H1 (cell line): ENCODE results near the gene ANO6. TPM values are rescaled to one million over a fixed set of nuclear protein-coding genes. Genes with fewer than 3 reads are reported as not detected.

Experiments used
- CTCF ChIA-PET: fragments of 300-600 bp; sonication (Branson Sonifier 250); formaldehyde crosslinking; loops from one replicate; lab custom pipeline; 2021; ENCODE audit not compliant: partially characterized antibody; lab: Charles Lee
- POLR2A ChIA-PET: fragments of 300-600 bp; sonication (Branson Sonifier 250); formaldehyde crosslinking; loops from one replicate; lab custom pipeline; 2021; ENCODE audit warnings: inconsistent platforms; ENCODE audit not compliant: partially characterized antibody; lab: Charles Lee
- DNase-seq, 2 experiments: peaks; one replicate each; pipeline versions ENCODE4 v3.0.0 to v3.0.0-alpha.2; 2010 to 2022; ENCODE audit warnings: low spot score in 2 of 2, low read depth in 1 of 2, mixed read lengths in 1 of 2
- FAIRE-seq: peaks from 2 replicates; lab custom pipeline; 2011; peaks lifted over from hg19 to GRCh38; lab: Jason Lieb, UNC
- H2AFZ ChIP-seq: 2 replicates; pipeline ENCODE4 v1.8.1; 2012; ENCODE audit warnings: low read length, inconsistent platforms
- H2AK5ac ChIP-seq: 2 replicates; pipeline ENCODE4 v1.6.1; 2013; ENCODE audit warnings: low read depth, low read length
- H2BK120ac ChIP-seq: replicated peaks from 2 replicates; pipeline ENCODE3; 2013; ENCODE audit warnings: low read depth, low read length, inconsistent platforms
- H2BK12ac ChIP-seq: 2 replicates; pipeline ENCODE4 v1.6.1; 2013; ENCODE audit warnings: low read depth, low read length
- H2BK15ac ChIP-seq: 2 replicates; pipeline ENCODE4 v1.6.1; 2013; ENCODE audit warnings: low read length
- H2BK20ac ChIP-seq: 2 replicates; pipeline ENCODE4 v1.6.1; 2013; ENCODE audit warnings: low read length
- H2BK5ac ChIP-seq: 2 replicates; pipeline ENCODE4 v1.6.1; 2013; ENCODE audit warnings: low read depth, low read length
- H3K14ac ChIP-seq: 2 replicates; pipeline ENCODE4 v1.6.1; 2013; ENCODE audit warnings: inconsistent platforms; ENCODE audit not compliant: insufficient read length
- H3K18ac ChIP-seq: 2 replicates; pipeline ENCODE4 v1.6.1; 2013; ENCODE audit warnings: low read length; ENCODE audit errors: extremely low read depth
- H3K23ac ChIP-seq: 2 replicates; pipeline ENCODE4 v1.6.1; 2013; ENCODE audit warnings: inconsistent platforms; ENCODE audit not compliant: insufficient read length
- H3K23me2 ChIP-seq: 2 replicates; pipeline ENCODE4 v1.6.1; 2013; ENCODE audit warnings: low read depth, low read length
- H3K27ac ChIP-seq: 2 replicates; pipeline ENCODE4 v1.6.1; 2011; ENCODE audit warnings: low read depth, low read length, inconsistent platforms
- H3K27me3 ChIP-seq, 4 experiments: replicated peaks in 1 of 4; 1 replicate in 1 of 4; 2 replicates in 3 of 4; pipeline versions ENCODE4 v1.6.1 to v1.8.1; 2011 to 2013; ENCODE audit warnings: low read length in 3 of 4, mild to moderate bottlenecking in 3 of 4, inconsistent platforms in 2 of 4, mixed read lengths in 2 of 4, moderate library complexity in 1 of 4; ENCODE audit not compliant: control insufficient read depth in 3 of 4, insufficient read depth in 3 of 4; ENCODE audit errors: extremely low read depth in 1 of 4
- H3K36me3 ChIP-seq, 4 experiments: 2 replicates each; pipeline versions ENCODE4 v1.6.1 to v1.8.1; 2011 to 2013; ENCODE audit warnings: mild to moderate bottlenecking in 4 of 4, low read length in 3 of 4, moderate library complexity in 2 of 4, control low read depth in 1 of 4, inconsistent platforms in 1 of 4; ENCODE audit not compliant: insufficient read depth in 4 of 4, control insufficient read depth in 2 of 4
- H3K4ac ChIP-seq: replicated peaks from 2 replicates; pipeline ENCODE3; 2013; ENCODE audit warnings: low read length, low read depth, mixed read lengths, inconsistent platforms; ENCODE audit not compliant: insufficient read length
- H3K4me1 ChIP-seq, 4 experiments: replicated peaks in 1 of 4; 1 replicate in 1 of 4; 2 replicates in 3 of 4; pipeline versions ENCODE4 v1.6.1 to v1.8.1; 2011 to 2013; ENCODE audit warnings: low read length in 3 of 4, inconsistent platforms in 2 of 4, mixed read lengths in 1 of 4; ENCODE audit not compliant: insufficient read depth in 4 of 4, control insufficient read depth in 3 of 4
- H3K4me2 ChIP-seq, 2 experiments: 2 replicates each; pipeline versions ENCODE4 v1.6.1 to v1.8.1; 2011 to 2013; ENCODE audit warnings: low read depth in 2 of 2, low read length in 2 of 2, control low read depth in 1 of 2, inconsistent platforms in 1 of 2, mild to moderate bottlenecking in 1 of 2; ENCODE audit not compliant: insufficient read depth in 1 of 2
- H3K4me3 ChIP-seq, 4 experiments: fragments of 200-600, 300-600 bp in 1 of 4; sonication (generic), shearing (Covaris generic), sonication (Bioruptor Twin) in 1 of 4; 2 replicates each; pipeline versions ENCODE4 v1.5.1 to v1.8.1; 2011 to 2016; ENCODE audit warnings: low read length in 4 of 4, low read depth in 3 of 4, control low read depth in 2 of 4, inconsistent platforms in 2 of 4, mild to moderate bottlenecking in 2 of 4, mixed read lengths in 1 of 4, moderate library complexity in 1 of 4; ENCODE audit not compliant: insufficient read depth in 2 of 4; ENCODE audit errors: extremely low read depth in 1 of 4
- H3K56ac ChIP-seq: replicated peaks from 2 replicates; pipeline ENCODE3; 2013; ENCODE audit warnings: low read depth, mild to moderate bottlenecking, mixed read lengths, low read length, inconsistent platforms; ENCODE audit not compliant: insufficient read length
- H3K79me1 ChIP-seq: 2 replicates; pipeline ENCODE4 v1.6.1; 2013; ENCODE audit warnings: low read depth, low read length, control low read depth
- H3K79me2 ChIP-seq, 2 experiments: 2 replicates each; pipeline versions ENCODE4 v1.6.1 to v1.8.1; 2012 to 2013; ENCODE audit warnings: low read length in 2 of 2, mild to moderate bottlenecking in 2 of 2, inconsistent platforms in 1 of 2; ENCODE audit not compliant: insufficient read depth in 2 of 2, control insufficient read depth in 1 of 2
- H3K9ac ChIP-seq, 4 experiments: replicated peaks in 1 of 4; 1 replicate in 1 of 4; 2 replicates in 3 of 4; pipeline versions ENCODE4 v1.6.1 to v1.8.1; 2011 to 2013; ENCODE audit warnings: low read depth in 3 of 4, low read length in 3 of 4, control low read depth in 2 of 4, mild to moderate bottlenecking in 2 of 4, moderate library complexity in 2 of 4, inconsistent platforms in 1 of 4; ENCODE audit errors: extremely low read depth in 1 of 4
- H3K9me3 ChIP-seq, 2 experiments: 2 replicates each; pipeline versions ENCODE4 v1.6.1 to v1.8.1; 2012 to 2013; ENCODE audit warnings: mild to moderate bottlenecking in 2 of 2, moderate library complexity in 2 of 2, control low read depth in 1 of 2, inconsistent platforms in 1 of 2, low read depth in 1 of 2, low read length in 1 of 2, mixed read lengths in 1 of 2; ENCODE audit not compliant: insufficient read depth in 2 of 2
- H4K20me1 ChIP-seq, 2 experiments: replicated peaks in 1 of 2; 2 replicates each; pipeline versions ENCODE3 to v1.8.1; 2011 to 2013; ENCODE audit warnings: inconsistent platforms in 2 of 2, low read length in 2 of 2, mild to moderate bottlenecking in 1 of 2; ENCODE audit not compliant: insufficient read depth in 2 of 2, control insufficient read depth in 1 of 2
- H4K5ac ChIP-seq: 2 replicates; pipeline ENCODE4 v1.6.1; 2013; ENCODE audit warnings: low read length, low read depth, mixed read lengths, inconsistent platforms; ENCODE audit not compliant: insufficient read length
- H4K8ac ChIP-seq: 2 replicates; pipeline ENCODE4 v1.8.0; 2013; ENCODE audit warnings: mild to moderate bottlenecking, moderate library complexity, low read length, inconsistent platforms; ENCODE audit not compliant: insufficient read depth; ENCODE audit errors: extremely low read depth
- H4K91ac ChIP-seq: replicated peaks from 2 replicates; pipeline ENCODE3; 2013; ENCODE audit warnings: low read length, mixed read lengths, inconsistent platforms; ENCODE audit not compliant: insufficient read length
- CREB1 ChIP-seq: IDR thresholded peaks from 2 replicates; pipeline ENCODE4 v1.6.1; 2012; ENCODE audit warnings: inconsistent platforms
- GABPA ChIP-seq: IDR thresholded peaks from 2 replicates; pipeline ENCODE4 v1.6.1; 2011; ENCODE audit warnings: mild to moderate bottlenecking, low read length, moderate library complexity, borderline replicate concordance; ENCODE audit not compliant: insufficient read depth
- PHF8 ChIP-seq: fragments of 200-600 bp; sonication (generic); conservative IDR thresholded peaks from 2 replicates; pipeline ENCODE4 v1.7.1; 2012; ENCODE audit warnings: low read depth, mild to moderate bottlenecking, inconsistent platforms, low read length, moderate library complexity
- POLR2A ChIP-seq, 2 experiments: IDR thresholded peaks; 1 replicate in 1 of 2; 2 replicates in 1 of 2; pipeline ENCODE4 v1.6.1; 2011; ENCODE audit warnings: low read depth in 2 of 2, low read length in 2 of 2, mild to moderate bottlenecking in 2 of 2; ENCODE audit errors: control extremely low read depth in 1 of 2
- RFX5 ChIP-seq: IDR thresholded peaks from 2 replicates; pipeline ENCODE4 v1.6.1; 2011; ENCODE audit warnings: low read depth, low read length, improper control_type of control experiment, borderline replicate concordance
- RXRA ChIP-seq: IDR thresholded peaks from 2 replicates; pipeline ENCODE4 v1.6.1; 2011; ENCODE audit warnings: low read depth, mild to moderate bottlenecking, low read length, moderate library complexity; ENCODE audit not compliant: insufficient read depth
- SIN3A ChIP-seq, 2 experiments: IDR thresholded peaks in 1 of 2; conservative IDR thresholded peaks in 1 of 2; 2 replicates each; pipeline ENCODE4 v1.6.1; 2011 to 2012; ENCODE audit warnings: low read length in 2 of 2, improper control_type of control experiment in 1 of 2, low read depth in 1 of 2, mild to moderate bottlenecking in 1 of 2
- SIX5 ChIP-seq: IDR thresholded peaks from 2 replicates; pipeline ENCODE4 v1.6.1; 2011; ENCODE audit warnings: mild to moderate bottlenecking, low read depth, low read length
- SP1 ChIP-seq: IDR thresholded peaks from 2 replicates; pipeline ENCODE4 v1.6.1; 2011; ENCODE audit warnings: low read depth, low read length
- TAF1 ChIP-seq: IDR thresholded peaks from 2 replicates; pipeline ENCODE4 v1.6.1; 2011; ENCODE audit warnings: mild to moderate bottlenecking, low read depth, low read length
- YY1 ChIP-seq: IDR thresholded peaks from 2 replicates; pipeline ENCODE4 v1.6.1; 2011; ENCODE audit warnings: low read depth, mild to moderate bottlenecking, low read length
- ZNF274 ChIP-seq: IDR thresholded peaks from 2 replicates; pipeline ENCODE4 v1.7.0; 2012; ENCODE audit warnings: low read length, borderline replicate concordance; ENCODE audit errors: extremely low read depth
- WGBS, 2 experiments: shearing (Covaris generic) in 1 of 2; methylation state at CpG; one replicate each; pipeline versions ENCODE4 v1.1.6 to v1.1.7; 2013 to 2015; ENCODE audit warnings: low lambda C conversion rate in 2 of 2, mixed read lengths in 2 of 2, inconsistent platforms in 1 of 2, low coverage in 1 of 2, missing lambda C conversion rate in 1 of 2; ENCODE audit not compliant: insufficient replicate concordance in 2 of 2, insufficient coverage in 1 of 2, insufficient read length in 1 of 2; ENCODE audit errors: extremely low coverage in 1 of 2, missing lambda C conversion rate in 1 of 2; 5-methylcytosine and 5-hydroxymethylcytosine counted together
- polyA plus RNA-seq, 7 experiments: library from polyadenylated mRNA; depleted of rRNA in 3 of 7; stranded (reverse) in 5 of 7; unstranded in 2 of 7; fragments of >200 nt in 5 of 7; fragments of 200-250 nt in 2 of 7; gene quantifications; 1 replicate in 5 of 7; 2 replicates in 1 of 7; 4 replicates in 1 of 7; pipeline versions ENCODE4 v1.2.1 to v1.2.3, GENCODE V29; 2011 to 2013; ENCODE audit warnings: missing spikeins in 2 of 7, mixed read lengths in 2 of 7
- total RNA-seq: library from RNA; stranded (reverse); fragmentation: NEBNext Ultra II Directional; extraction: Animal tissue kit (Norgen Biotek cat#: 25700); gene quantifications from 2 replicates; pipeline ENCODE4 v1.2.1, GENCODE V29; 2021
- TF ChIP-seq, protein P1 (sequence below): IDR thresholded peaks from 2 replicates; pipeline ENCODE4 v1.6.1; 2012; ENCODE audit warnings: inconsistent platforms

Gene ANO6
- total and polyA plus RNA-seq, 2 of the 8 experiments (the other 6 are each of a cell fraction or from before 2014, with no cell fraction given): 15.1 to 39.7 TPM

DNA sequence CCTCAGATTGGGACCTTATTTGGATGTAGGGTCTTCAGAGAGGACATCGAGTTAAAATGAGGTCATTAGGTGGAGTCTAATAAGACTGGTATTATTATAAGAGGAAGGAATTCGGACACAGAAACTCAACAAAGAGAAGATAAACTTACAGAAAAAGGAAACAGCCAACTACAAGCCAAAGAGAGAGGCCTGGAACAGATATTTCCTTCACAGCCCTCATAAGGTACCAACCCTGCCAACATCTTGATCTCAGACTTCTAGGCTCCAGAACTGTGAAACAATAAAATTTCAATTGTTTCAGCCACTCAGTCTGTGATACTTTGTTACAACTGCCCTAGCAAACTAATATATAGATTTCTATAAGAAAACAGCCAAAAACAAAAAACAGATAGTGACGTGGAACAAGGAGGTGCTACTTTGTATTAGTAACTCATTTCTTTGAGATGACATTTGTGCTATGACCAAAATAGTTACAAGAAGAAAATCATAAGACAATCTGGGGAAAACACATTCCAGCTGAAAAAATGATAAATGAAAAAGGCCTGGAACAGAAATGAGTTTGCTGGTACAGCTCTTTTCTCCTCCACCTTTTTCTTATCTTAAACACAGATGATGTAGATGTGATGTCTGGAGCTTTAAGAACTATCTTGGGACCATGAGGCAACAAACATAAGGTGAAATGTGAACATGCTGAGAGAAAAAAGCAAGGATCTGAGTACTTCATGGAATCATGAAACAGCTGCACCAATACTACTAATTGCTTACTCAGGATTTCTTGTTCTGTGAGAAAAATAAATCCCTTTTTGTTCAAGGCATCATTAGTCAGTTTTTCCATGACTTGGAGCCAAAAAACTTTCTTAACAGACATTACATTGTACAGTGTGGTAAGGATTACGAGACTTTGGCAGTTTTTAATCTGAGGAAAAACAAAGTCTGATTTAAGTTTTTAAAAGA is 243.2 kb downstream of the ANO6 start:
- Histone ChIP-seq H2BK20ac (no peak overlapping the region), H3K4me1 (no peaks in the 10 kb centered on the region), H3K4ac (no peak overlapping the region), H2AK5ac (no peak overlapping the region), H4K5ac (no peak overlapping the region), H2BK15ac (no peak overlapping the region), H3K27ac (no peak overlapping the region), H3K79me1 (no peaks in the 10 kb centered on the region), H4K91ac (no peak overlapping the region), H2BK120ac (no peak overlapping the region), H3K4me2 (no peak overlapping the region), H3K79me2 (no peaks in the 10 kb centered on the region), H4K8ac (no peak overlapping the region), H3K27me3 (no peaks in the 10 kb centered on the region), H2AFZ (no peak overlapping the region), H2BK12ac (no peak overlapping the region), H3K9me3 (no peaks in the 10 kb centered on the region), H3K4me3 (no peak overlapping the region), H3K36me3 (no peaks in the 10 kb centered on the region), H3K9ac (no peak overlapping the region), H3K56ac (no peak overlapping the region), H3K23ac (no peak overlapping the region), H3K23me2 (no peaks in the 10 kb centered on the region), H2BK5ac (no peak overlapping the region), H3K18ac (no peak overlapping the region), H3K14ac (no peak overlapping the region), H4K20me1 (no peaks in the 10 kb centered on the region)
- 88% methylated on average over 4 of the region's 4 CpGs; no CpG with 5 or more reads in 1 of the 2 experiments for WGBS, 2 experiments
- FAIRE-seq (no peak), DNase-seq (no peak)
- ChIA-PET POLR2A (no interaction called here), CTCF (no interaction called here)
- no peak for TF ChIP-seq RXRA
- TF ChIP-seq CREB1: no peak
- TF ChIP-seq GABPA: no peak
- TF ChIP-seq POLR2A (IDR thresholded peaks at IDR 0.05; ENCODE audit: control extremely low read depth in 1 of 2, low read depth in 2 of 2, low read length in 2 of 2): no peak
- no peak for TF ChIP-seq ZNF274
- TF ChIP-seq TAF1: no peak
- TF ChIP-seq SP1: no peak
- TF ChIP-seq SIN3A (conservative IDR thresholded peaks at IDR 0.05 in 1 of 2, IDR thresholded peaks at IDR 0.05 in 1 of 2; ENCODE audit: low read depth in 1 of 2, low read length in 2 of 2): no peak
- TF ChIP-seq RFX5: no peak
- TF ChIP-seq YY1: no peak
- no peak for TF ChIP-seq PHF8
- TF ChIP-seq SIX5: no peak
- TF ChIP-seq, protein P1, sequence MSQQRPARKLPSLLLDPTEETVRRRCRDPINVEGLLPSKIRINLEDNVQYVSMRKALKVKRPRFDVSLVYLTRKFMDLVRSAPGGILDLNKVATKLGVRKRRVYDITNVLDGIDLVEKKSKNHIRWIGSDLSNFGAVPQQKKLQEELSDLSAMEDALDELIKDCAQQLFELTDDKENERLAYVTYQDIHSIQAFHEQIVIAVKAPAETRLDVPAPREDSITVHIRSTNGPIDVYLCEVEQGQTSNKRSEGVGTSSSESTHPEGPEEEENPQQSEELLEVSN: no peak
